HL-60 (cell line): ENCODE data around the gene MMP25.

ENCODE experiments used
- CTCF ChIP-seq: IDR thresholded peaks from one replicate; pipeline ENCODE4 v1.5.1; 2011; ENCODE audit warnings: low read length, control low read depth, inconsistent platforms; ENCODE audit not compliant: insufficient read depth
- POLR2AphosphoS5 ChIP-seq: IDR thresholded peaks from 2 replicates; pipeline ENCODE4 v1.6.1; 2012; ENCODE audit warnings: low read depth
- REST ChIP-seq: IDR thresholded peaks from 2 replicates; pipeline ENCODE4 v1.6.1; 2012; ENCODE audit warnings: low read depth; ENCODE audit not compliant: insufficient replicate concordance
- SPI1 ChIP-seq: IDR thresholded peaks from 2 replicates; pipeline ENCODE4 v1.6.1; 2012; ENCODE audit warnings: low read depth, mild to moderate bottlenecking, borderline replicate concordance

GRCh38 chr16:3092501-3092941 is 46.2 kb downstream of the MMP25 start:
- TF ChIP-seq REST (no peak), CTCF (no peak), POLR2AphosphoS5 (no peak), SPI1 (no peak)
